Measurements from ENCODE around the gene RBM33.

Gene RBM33

GRCh38 chr7:155802291-155802690, 157.8 kb downstream of the RBM33 start:
- Histone ChIP-seq H2BK15ac (ENCODE audit: low read length) (no peak overlapping the region), H2AK5ac (ENCODE audit: low read depth, low read length) (no peak overlapping the region), H3K27me3 (ENCODE audit: control insufficient read depth in 3 of 3, insufficient read depth in 3 of 3, low read depth in 1 of 3, low read length in 3 of 3) (peaks cover 27 to 91% (median 72%) of the 10 kb centered on the region in 3 experiments), H3K23ac (ENCODE audit: low read depth, low read length, poor library complexity) (no peak overlapping the region), H4K8ac (ENCODE audit: low read depth, low read length) (no peak overlapping the region), H3K14ac (ENCODE audit: low read length) (no peak overlapping the region), H3K9me3 (replicated peaks in 1 of 2; ENCODE audit: control insufficient read depth in 2 of 2, insufficient read depth in 1 of 2, low read depth in 1 of 2, low read length in 2 of 2) (peaks cover 0 to 6% of the 10 kb centered on the region in 2 donors), H3K4me2 (ENCODE audit: insufficient read depth, low read length, poor library complexity, severe bottlenecking) (no peak overlapping the region), H2BK120ac (ENCODE audit: low read depth, low read length) (no peak overlapping the region), H3K36me3 (replicated peaks in 1 of 2; ENCODE audit: control insufficient read depth in 2 of 2, insufficient read depth in 2 of 2, low read length in 2 of 2) (no peaks in the 10 kb centered on the region), H3K9ac (ENCODE audit: low read depth, low read length, poor library complexity) (no peak overlapping the region), H3K4ac (ENCODE audit: low read length) (no peak overlapping the region), H2BK5ac (ENCODE audit: low read length) (no peak overlapping the region), H3K4me1 (ENCODE audit: control insufficient read depth in 2 of 2, insufficient read depth in 1 of 2, low read depth in 1 of 2, low read length in 2 of 2) (peaks cover 19 to 20% of the 10 kb centered on the region in 2 donors), H3K79me1 (ENCODE audit: low read depth, low read length) (no peaks in the 10 kb centered on the region), H2BK12ac (ENCODE audit: low read length) (no peak overlapping the region), H2AFZ (ENCODE audit: low read length) (no peak overlapping the region), H3K27ac (replicated peaks; ENCODE audit: low read length) (no peak overlapping the region), H3K18ac (ENCODE audit: low read length) (no peak overlapping the region), H3K4me3 (ENCODE audit: low read length in 2 of 2) (no peak overlapping the region), H4K91ac (ENCODE audit: low read depth, low read length, poor library complexity) (no peak overlapping the region)
- no peak for DNase-seq (ENCODE audit: low spot score)
- no CpG with 5 or more reads among the region's 6 CpGs for WGBS, 2 donors (ENCODE audit: extremely low coverage in 2 of 2, insufficient read length in 2 of 2, insufficient replicate concordance in 1 of 2)

DNA sequence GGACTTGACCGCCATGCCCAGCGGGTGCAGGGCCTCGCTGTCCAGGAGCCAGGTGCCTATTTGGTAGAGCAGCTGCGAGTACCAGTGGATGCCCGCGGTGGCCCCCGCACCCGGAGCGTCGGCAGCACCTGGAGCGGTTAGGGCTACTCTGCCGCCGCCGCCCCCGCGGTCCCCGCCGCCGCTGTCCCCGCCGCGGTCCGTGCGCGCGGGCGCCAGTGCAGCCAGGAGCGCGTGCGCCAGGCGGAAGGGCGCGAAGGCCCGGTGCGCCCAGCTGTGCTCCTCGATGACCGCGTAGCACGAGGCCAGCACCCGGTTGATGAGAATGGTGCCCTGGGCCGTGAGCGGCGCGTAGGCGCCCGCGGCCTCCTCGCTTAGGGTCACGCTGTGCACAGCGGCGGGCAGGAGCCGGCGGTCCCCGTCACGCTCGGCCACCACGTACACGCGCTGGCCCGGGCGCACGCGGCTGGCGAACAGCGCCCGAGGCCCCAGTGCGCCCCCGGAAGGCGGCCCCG, 158.5 kb downstream of the RBM33 start:
- Histone ChIP-seq H3K27ac (replicated peaks; ENCODE audit: low read length) (no peak overlapping the region), H3K18ac (ENCODE audit: low read length) (peak overlapping the region; percentile 89), H4K91ac (ENCODE audit: low read depth, low read length, poor library complexity) (no peak overlapping the region), H3K36me3 (replicated peaks in 1 of 2; ENCODE audit: control insufficient read depth in 2 of 2, insufficient read depth in 2 of 2, low read length in 2 of 2) (no peaks in the 10 kb centered on the region), H3K9me3 (replicated peaks in 1 of 2; ENCODE audit: control insufficient read depth in 2 of 2, insufficient read depth in 1 of 2, low read depth in 1 of 2, low read length in 2 of 2) (peaks cover 0 to 6% of the 10 kb centered on the region in 2 donors), H3K27me3 (ENCODE audit: control insufficient read depth in 3 of 3, insufficient read depth in 3 of 3, low read depth in 1 of 3, low read length in 3 of 3) (peaks cover 29 to 91% (median 73%) of the 10 kb centered on the region in 3 experiments), H2BK5ac (ENCODE audit: low read length) (peak overlapping the region; percentile 78), H2AK5ac (ENCODE audit: low read depth, low read length) (peak overlapping the region; percentile 59), H2AFZ (ENCODE audit: low read length) (peak overlapping the region; percentile 99), H3K4me3 (ENCODE audit: low read length in 2 of 2) (peak overlapping the region in 1 of 2 donors; percentile 17), H3K9ac (ENCODE audit: low read depth, low read length, poor library complexity) (no peak overlapping the region), H3K79me1 (ENCODE audit: low read depth, low read length) (no peaks in the 10 kb centered on the region), H3K4me2 (ENCODE audit: insufficient read depth, low read length, poor library complexity, severe bottlenecking) (peak overlapping the region; percentile 81), H3K4ac (ENCODE audit: low read length) (no peak overlapping the region), H2BK15ac (ENCODE audit: low read length) (no peak overlapping the region), H2BK120ac (ENCODE audit: low read depth, low read length) (no peak overlapping the region), H3K23ac (ENCODE audit: low read depth, low read length, poor library complexity) (no peak overlapping the region), H3K4me1 (ENCODE audit: control insufficient read depth in 2 of 2, insufficient read depth in 1 of 2, low read depth in 1 of 2, low read length in 2 of 2) (peaks cover 25% of the 10 kb centered on the region in 2 donors), H4K8ac (ENCODE audit: low read depth, low read length) (peak overlapping the region; percentile 72), H3K14ac (ENCODE audit: low read length) (no peak overlapping the region), H2BK12ac (ENCODE audit: low read length) (no peak overlapping the region)
- no peak for DNase-seq (ENCODE audit: low spot score)
- WGBS, 2 donors (ENCODE audit: extremely low coverage in 2 of 2, insufficient read length in 2 of 2, insufficient replicate concordance in 1 of 2), result no CpG with 5 or more reads among the region's 70 CpGs

DNA sequence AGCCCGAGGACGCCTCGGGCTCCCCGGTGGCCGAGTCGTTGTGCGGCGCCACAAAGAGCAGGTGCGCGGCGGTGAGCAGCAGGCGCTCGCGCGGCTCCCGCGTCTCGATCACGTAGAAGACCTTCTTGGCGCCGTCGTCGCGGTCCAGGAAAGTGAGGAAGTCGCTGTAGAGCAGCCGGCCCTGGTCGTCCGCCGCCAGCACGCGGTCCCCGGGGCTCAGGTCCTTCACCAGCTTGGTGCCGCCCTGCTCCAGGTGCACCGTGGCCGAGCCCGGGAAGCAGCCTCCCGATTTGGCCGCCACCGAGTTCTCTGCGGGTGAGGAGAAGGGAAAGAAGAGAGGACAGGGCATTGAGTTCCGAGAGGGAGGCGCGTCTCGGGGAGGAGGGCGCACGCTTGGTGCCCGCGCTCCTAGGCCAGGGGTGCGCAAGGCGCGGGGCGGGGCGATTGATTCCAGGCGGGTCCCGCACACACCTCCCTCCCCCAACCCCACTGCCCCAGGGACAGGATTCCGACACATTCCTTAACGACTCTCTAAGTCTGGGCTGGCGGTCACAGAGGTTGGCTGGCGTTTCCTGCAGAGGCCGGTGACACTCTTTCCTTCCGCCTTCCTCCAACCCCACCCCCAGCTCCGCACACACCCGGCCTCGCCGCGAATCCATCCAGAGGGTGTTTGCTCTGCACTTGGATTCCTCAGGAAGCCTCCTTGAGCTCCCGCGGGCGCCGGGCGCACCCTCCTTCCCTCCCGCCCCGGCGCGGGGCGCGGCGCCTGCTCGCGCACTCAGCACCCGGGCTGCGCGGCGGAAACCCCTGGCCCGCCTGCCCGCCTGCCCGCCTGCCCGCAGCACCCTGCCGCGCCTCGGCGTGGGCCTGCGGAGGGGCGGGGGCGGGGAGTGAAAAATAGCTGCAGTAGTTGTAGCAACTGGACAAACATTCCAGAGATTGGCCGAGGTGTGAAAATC, 159.2 kb downstream of the RBM33 start:
- H3K27me3 ChIP-seq (ENCODE audit: control insufficient read depth in 3 of 3, insufficient read depth in 3 of 3, low read depth in 1 of 3, low read length in 3 of 3), result peaks cover 32 to 91% (median 79%) of the 10 kb centered on the region in 3 experiments
- peaks cover 28 to 30% of the 10 kb centered on the region in 2 donors for H3K4me1 ChIP-seq (ENCODE audit: control insufficient read depth in 2 of 2, insufficient read depth in 1 of 2, low read depth in 1 of 2, low read length in 2 of 2)
- DNase-seq (ENCODE audit: low spot score), result no peak
- H2AFZ ChIP-seq (ENCODE audit: low read length), result peak overlapping the region; percentile 99
- H2AK5ac ChIP-seq (ENCODE audit: low read depth, low read length), result peak overlapping the region; percentile 59
- no peak overlapping the region for H3K27ac ChIP-seq (replicated peaks; ENCODE audit: low read length)
- no peak overlapping the region for H3K4ac ChIP-seq (ENCODE audit: low read length)
- peak overlapping the region; percentile 83 for H3K23ac ChIP-seq (ENCODE audit: low read depth, low read length, poor library complexity)
- peak overlapping the region; percentile 45 to 76 for H3K4me3 ChIP-seq (ENCODE audit: low read length in 2 of 2)
- no peak overlapping the region for H3K14ac ChIP-seq (ENCODE audit: low read length)
- peak overlapping the region; percentile 78 for H2BK5ac ChIP-seq (ENCODE audit: low read length)
- peak overlapping the region; percentile 60 for H3K9ac ChIP-seq (ENCODE audit: low read depth, low read length, poor library complexity)
- H4K8ac ChIP-seq (ENCODE audit: low read depth, low read length), result peak overlapping the region; percentile 72
- H2BK12ac ChIP-seq (ENCODE audit: low read length), result peak overlapping the region; percentile 89
- no CpG with 5 or more reads among the region's 96 CpGs for WGBS, 2 donors (ENCODE audit: extremely low coverage in 2 of 2, insufficient read length in 2 of 2, insufficient replicate concordance in 1 of 2)
- peak overlapping the region; percentile 46 for H2BK15ac ChIP-seq (ENCODE audit: low read length)
- H3K9me3 ChIP-seq (replicated peaks in 1 of 2; ENCODE audit: control insufficient read depth in 2 of 2, insufficient read depth in 1 of 2, low read depth in 1 of 2, low read length in 2 of 2), result peaks cover 0 to 6% of the 10 kb centered on the region in 2 donors
- H4K91ac ChIP-seq (ENCODE audit: low read depth, low read length, poor library complexity), result no peak overlapping the region
- H3K79me1 ChIP-seq (ENCODE audit: low read depth, low read length), result no peaks in the 10 kb centered on the region
- peak overlapping the region; percentile 81 for H3K4me2 ChIP-seq (ENCODE audit: insufficient read depth, low read length, poor library complexity, severe bottlenecking)
- peak overlapping the region; percentile 89 for H3K18ac ChIP-seq (ENCODE audit: low read length)
- H3K36me3 ChIP-seq (replicated peaks in 1 of 2; ENCODE audit: control insufficient read depth in 2 of 2, insufficient read depth in 2 of 2, low read length in 2 of 2), result no peaks in the 10 kb centered on the region
- no peak overlapping the region for H2BK120ac ChIP-seq (ENCODE audit: low read depth, low read length)

DNA sequence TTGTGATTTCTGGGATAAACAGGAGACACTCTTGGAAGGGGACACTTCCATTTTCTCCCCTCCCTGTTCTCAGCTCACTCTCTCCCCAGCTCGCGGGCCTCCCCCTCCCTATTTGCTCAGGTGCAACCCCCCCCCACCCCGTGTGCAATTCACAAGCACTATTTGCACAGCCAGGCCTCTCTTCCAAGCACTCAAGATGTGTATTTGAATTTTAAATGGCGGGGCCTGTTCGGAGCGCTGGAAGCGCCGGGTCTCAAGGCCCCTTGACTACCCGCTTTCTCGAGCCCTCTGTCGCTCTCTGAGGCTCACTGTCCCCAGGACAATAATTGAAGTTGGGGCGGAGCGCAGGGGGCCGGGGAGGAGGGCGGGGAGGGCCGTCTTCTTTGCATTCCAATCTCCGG, 160.0 kb downstream of the RBM33 start:
- Histone ChIP-seq H3K4ac (ENCODE audit: low read length) (no peak overlapping the region), H3K23ac (ENCODE audit: low read depth, low read length, poor library complexity) (no peak overlapping the region), H4K91ac (ENCODE audit: low read depth, low read length, poor library complexity) (no peak overlapping the region), H2AK5ac (ENCODE audit: low read depth, low read length) (no peak overlapping the region), H3K4me3 (ENCODE audit: low read length in 2 of 2) (peak overlapping the region in 1 of 2 donors; percentile 45), H3K36me3 (replicated peaks in 1 of 2; ENCODE audit: control insufficient read depth in 2 of 2, insufficient read depth in 2 of 2, low read length in 2 of 2) (no peaks in the 10 kb centered on the region), H2AFZ (ENCODE audit: low read length) (peak overlapping the region; percentile 99), H4K8ac (ENCODE audit: low read depth, low read length) (no peak overlapping the region), H3K4me1 (ENCODE audit: control insufficient read depth in 2 of 2, insufficient read depth in 1 of 2, low read depth in 1 of 2, low read length in 2 of 2) (peaks cover 33 to 34% of the 10 kb centered on the region in 2 donors), H3K14ac (ENCODE audit: low read length) (no peak overlapping the region), H3K4me2 (ENCODE audit: insufficient read depth, low read length, poor library complexity, severe bottlenecking) (peak overlapping the region; percentile 81), H3K9me3 (replicated peaks in 1 of 2; ENCODE audit: control insufficient read depth in 2 of 2, insufficient read depth in 1 of 2, low read depth in 1 of 2, low read length in 2 of 2) (peaks cover 0 to 6% of the 10 kb centered on the region in 2 donors), H3K27ac (replicated peaks; ENCODE audit: low read length) (no peak overlapping the region), H3K18ac (ENCODE audit: low read length) (no peak overlapping the region), H3K79me1 (ENCODE audit: low read depth, low read length) (no peaks in the 10 kb centered on the region), H3K9ac (ENCODE audit: low read depth, low read length, poor library complexity) (no peak overlapping the region), H3K27me3 (ENCODE audit: control insufficient read depth in 3 of 3, insufficient read depth in 3 of 3, low read depth in 1 of 3, low read length in 3 of 3) (peaks cover 38 to 91% (median 83%) of the 10 kb centered on the region in 3 experiments), H2BK120ac (ENCODE audit: low read depth, low read length) (no peak overlapping the region), H2BK15ac (ENCODE audit: low read length) (no peak overlapping the region), H2BK12ac (ENCODE audit: low read length) (no peak overlapping the region), H2BK5ac (ENCODE audit: low read length) (no peak overlapping the region)
- no peak for DNase-seq (ENCODE audit: low spot score)
- no CpG with 5 or more reads among the region's 17 CpGs for WGBS, 2 donors (ENCODE audit: extremely low coverage in 2 of 2, insufficient read length in 2 of 2, insufficient replicate concordance in 1 of 2)
